T-helper 9 cell (primary cell): Measurements from ENCODE around the gene HSD17B8.

ENCODE experiments used
- DNase-seq: peaks from one replicate; pipeline ENCODE4 v3.0.0-alpha.2; 2020

Gene HSD17B8

DNA sequence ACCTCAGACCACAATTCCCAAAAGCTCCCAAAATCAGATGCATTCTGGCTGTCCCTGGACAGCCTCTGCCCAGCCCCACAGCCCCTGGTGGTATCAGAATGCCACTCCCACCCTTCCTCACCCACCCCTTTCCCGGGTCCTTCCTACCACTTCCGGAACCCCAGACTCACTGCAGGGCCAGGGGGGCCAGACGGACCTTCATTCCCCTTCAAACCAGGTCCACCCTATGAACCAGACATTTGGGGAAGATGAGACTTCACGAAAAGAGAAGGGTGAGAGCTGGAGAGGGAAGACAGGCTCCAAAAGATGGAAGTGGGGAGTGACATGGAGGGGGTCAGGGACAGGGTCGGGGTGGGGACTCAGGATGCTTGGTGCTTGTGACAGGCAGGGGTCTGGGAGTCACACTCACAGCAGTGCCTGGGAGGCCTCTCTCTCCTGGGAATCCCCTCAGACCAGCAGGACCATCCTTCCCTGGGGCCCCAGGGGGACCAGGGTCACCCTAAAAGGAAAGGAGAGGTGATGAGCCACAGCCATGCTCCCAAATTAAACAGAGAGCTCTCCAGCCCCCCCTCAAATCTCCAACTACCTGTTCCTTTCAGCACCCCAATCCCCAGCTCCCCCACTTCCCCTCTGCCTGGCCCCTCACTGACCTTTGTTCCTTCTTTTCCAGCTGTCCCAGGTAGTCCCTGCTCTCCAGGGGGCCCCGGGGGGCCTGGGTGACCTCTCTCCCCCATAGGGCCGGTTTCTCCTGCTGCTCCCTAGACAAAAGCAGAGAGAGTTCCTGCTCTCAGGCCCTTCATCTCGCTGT lies 32.4 kb upstream of the HSD17B8 start:
- no peak for DNase-seq

DNA sequence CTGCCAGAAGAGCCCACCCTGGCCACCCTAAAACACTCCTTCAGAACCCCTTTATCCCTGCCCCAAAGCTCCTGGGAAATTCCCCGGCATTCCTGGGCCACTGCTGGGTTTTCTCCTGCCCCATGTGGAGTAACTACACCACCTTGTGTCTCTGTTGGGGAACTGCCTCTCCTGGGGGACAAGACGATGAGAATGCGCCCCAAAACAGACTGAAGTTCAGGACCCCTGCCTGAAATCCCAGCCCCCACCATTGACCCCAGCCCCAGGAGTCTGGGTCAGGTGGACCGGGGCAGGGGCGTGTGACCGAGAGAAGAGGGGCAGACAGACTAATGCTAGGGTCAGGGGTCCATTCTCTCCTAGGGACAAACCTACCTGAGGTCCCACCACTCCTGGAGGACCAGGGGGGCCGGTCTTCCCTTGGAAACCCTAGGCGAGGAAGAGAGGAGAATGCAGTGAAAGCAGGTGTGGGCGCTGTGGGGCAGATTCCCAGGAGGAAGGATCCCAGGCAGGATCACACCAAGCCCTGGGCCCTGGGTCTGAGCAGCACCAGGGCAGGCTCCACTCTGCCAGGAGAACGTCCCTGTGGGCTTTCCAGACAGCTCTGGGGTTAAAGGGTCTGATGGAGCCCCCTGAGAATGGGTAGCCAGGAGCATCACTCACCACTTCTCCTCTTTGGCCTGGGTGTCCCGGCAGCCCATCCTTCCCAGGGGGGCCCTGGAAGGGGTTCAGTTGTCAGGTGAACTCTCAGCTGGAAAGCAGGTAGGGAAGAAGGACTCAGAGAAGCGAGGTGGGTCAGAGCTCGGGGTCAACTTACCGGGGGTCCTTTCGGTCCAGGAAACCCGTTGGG lies 31.5 kb upstream of the HSD17B8 start:
- no peak for DNase-seq

DNA sequence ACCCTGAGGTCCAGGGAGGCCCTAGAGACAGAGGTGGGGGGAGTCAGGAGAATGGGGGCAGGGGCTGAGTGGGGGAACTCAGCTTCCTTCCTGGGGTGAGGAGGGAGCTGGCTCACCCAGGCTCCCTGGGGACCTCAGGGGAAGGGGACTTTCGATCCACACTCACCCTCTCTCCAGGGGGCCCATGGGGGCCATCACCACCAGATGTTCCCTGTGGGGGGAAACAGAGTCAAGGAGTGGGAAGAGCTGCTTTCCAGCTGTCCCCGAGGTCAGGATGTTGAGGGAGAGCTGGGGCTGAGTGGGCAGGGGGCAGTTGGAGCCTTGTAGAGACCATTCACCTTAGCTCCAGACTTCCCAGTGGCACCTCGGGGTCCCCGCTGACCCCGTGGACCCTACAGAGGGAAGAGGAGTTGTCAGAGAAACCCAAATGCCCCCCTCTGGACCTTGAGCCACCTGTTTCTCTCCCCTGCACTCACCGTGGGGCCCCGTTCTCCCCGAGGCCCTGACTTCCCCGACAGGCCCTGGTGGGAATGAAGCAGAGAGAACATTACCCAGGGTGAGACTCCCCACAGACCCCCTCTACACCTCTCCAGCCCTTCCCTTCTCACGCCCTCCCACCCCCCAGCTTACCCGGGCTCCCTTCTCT lies 30.8 kb upstream of the HSD17B8 start:
- no peak for DNase-seq

DNA sequence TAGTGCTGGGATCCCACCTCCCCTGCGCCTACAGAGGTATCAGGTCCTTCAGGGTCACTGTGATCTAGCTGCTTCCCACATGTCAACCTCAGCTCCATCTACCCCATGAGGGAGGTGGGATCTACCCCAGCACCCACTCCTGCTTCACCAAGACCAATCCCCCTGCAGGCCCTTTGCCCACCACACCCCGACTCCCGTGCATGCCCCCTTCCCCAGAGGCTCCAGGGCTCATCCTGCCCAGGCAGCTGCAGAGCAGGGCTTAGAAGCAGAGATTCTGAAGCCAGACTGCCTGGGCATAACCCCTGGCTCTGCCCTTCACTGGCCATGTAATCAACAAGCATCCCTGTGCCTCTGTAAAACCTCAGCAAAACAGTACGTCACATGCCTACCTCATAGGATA lies 29.7 kb upstream of the HSD17B8 start:
- DNase-seq: no peak

DNA sequence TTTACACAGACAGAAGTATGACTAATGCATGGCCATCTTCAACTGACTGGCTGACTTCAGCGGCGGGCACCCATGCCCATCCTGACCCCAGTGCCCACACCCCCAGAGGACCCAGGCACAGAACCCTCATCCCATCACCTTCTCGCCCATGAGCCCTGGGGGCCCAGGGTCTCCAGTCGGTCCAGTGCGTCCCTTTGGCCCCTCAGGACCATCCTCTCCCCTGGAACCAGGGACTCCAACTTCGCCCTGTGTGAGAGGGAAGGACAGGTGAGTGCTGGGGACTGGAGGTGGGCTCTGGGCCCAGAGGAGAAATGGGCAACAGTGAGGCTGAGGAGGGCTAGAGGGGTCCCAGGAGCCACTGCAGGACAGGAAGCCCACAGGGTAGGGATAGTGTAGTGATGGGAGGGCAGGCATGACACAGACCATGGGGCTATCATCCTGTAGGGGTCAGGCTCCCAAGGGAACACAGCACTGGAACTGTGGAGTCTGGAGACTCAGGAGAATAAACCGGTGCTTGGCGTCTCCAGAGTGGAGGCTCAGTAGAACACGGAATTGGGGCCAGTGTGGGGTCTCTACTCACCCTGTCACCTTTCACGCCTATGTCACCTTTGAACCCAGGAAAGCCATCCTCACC lies 28.9 kb upstream of the HSD17B8 start:
- no peak for DNase-seq

DNA sequence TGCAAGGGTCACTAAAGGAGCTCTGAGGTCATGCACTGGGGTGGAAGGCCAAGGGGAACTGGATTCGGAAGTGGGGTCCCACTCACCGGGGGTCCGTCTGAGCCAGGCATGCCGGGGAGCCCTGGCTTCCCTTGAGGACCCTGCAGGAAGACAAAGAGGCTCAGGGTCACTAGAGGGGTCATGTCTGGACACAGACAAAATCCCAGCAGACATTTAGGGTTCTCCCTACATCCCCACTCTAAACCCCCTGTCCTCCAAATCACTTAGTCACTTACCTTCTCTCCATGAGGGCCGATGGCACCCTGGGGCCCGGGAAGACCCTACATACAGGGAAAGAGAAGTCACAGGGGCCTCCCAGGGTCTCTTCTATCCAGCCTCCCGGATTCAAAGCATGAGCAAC lies 27.5 kb upstream of the HSD17B8 start:
- DNase-seq: no peak

DNA sequence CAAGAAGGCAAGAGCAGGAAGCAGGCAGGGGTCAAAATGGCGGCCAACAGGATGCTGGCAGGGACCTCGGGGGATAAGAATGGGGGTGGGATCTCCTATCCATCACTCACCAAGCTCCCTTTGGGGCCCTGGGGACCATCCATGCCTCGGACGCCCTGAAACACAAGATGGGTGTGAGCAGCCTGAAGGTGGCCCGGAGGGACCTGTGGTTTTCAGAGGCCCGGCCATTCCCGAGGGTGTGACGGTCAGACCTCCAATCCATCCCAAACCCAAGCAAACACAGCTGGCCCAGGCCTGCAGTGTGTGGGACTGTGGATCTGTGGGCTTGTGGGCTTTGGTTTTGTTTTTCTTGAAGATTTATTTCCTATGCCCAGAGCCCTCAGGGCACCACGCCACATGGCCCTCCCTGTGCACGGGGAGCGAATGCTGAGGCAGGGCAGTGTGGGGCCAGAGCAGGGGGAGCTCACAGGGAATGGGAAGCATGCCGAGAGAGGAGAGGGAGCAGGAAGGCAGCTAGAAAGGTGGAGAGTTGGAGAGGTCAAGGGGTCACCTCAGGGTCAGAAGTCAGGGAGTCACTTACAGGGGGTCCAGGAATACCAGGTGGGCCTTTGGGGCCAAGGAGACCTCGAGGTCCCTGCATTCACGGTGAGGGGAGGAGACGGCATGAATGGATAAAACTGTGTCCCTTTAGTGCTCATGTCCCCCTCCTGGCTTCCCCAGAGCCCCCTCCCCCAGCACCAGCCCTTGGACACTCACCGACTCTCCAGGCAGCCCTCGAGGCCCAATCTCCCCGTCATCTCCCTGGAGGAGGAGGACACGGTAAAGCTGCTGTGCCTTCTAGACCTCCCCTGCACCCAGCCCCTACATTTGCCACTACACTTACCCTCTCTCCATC lies 26.7 kb upstream of the HSD17B8 start:
- no peak for DNase-seq

DNA sequence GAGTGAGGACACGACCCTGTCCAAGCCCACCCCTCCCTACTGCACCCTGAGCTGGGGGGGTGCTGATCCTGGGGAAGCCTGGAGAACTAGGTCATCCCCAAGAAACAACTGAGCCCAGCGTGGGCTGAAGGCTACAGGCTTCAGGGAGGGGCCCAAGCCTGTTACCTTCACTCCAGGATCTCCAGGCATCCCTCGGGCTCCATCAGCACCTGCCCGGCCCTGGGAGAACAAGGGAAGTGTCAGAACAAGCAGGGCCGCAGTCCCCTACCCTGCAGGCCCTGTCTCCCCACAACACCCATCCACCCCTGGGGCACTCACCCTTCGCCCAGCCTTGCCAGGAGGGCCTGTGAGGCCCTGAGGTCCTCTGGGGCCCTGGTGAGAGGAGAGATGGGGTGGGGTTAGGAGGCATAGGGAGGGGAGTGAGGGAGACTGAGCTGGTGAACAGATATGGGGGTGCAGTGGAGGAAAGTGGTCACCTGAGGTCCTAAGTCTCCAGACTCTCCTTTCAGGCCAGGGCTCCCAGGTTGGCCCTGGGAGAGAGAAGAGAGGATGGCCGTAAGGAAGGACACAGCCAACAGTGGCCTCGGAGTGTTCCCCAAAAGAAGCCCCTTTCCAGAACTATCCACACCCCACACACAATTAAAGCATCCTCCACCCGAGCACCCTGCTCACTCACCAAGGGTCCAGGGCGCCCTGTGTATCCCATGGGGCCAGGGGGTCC lies 25.5 kb upstream of the HSD17B8 start:
- DNase-seq: no peak

DNA sequence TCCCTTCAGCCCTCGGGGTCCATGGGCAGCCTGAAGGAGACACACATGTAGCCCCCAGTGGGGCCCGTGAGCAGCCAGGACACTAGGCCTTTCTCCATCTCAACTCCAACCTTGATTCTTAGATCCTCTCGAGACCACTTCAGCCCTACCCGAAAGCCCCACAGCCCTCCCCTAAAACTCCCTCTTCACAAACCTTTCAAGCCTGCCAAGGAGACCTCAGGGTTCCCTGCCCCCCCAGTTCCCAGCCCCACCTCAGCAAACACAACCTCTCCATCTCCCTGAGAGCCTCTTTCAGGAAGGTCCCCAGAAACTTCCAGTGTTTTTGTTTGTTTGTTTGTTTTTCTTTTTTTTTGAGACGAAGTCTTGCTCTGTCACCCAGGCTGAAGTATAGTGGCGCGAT lies 23.3 kb upstream of the HSD17B8 start:
- no peak for DNase-seq

DNA sequence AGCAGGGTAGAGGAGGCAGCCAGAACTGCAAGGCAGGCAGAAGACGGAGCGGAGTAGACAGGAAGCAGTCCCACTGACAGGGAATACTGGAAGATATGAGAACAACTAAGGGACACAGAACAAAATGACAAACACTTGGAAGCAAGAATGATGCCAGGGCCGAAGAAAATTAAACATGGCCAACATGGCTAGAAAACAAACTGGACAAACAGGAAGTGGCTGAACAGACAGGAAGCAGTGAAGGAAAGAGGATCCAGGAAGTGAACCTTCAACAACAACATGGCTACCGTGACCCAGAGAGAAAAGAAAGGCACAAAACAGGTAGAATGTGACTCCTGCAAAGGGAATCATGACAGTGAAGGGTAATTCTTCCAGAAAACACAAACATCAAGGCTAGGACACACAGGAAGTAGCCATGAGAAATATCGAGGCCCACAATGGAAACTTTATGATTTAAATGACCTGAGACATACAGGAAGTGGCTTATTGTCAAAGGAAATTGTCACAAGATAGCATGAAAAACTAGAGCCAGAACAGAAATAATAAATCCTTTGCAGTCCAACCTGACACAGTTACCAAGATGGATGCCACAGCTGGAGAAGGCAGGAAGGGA lies 21.3 kb upstream of the HSD17B8 start:
- no peak for DNase-seq

DNA sequence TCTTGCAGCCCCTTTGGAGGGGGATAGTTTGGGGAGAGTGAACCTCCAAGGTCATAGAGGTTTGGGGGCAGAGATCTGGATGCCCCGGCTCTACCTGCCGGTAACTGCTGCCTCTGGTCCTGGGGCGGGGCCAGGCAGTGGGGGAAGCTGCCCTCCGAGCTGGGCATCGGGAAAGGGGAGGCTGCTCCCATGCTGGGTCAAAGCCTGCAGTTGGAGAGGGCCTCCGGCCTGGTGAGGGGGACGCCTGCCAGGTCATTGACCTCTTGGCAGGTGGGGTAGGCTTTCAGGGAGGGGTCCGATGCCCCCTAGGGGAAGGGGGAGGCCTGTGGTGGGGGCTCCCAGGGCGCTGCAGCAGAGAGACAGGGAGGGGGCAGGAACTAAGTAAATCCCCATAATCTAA lies 19.3 kb upstream of the HSD17B8 start:
- no peak for DNase-seq

DNA sequence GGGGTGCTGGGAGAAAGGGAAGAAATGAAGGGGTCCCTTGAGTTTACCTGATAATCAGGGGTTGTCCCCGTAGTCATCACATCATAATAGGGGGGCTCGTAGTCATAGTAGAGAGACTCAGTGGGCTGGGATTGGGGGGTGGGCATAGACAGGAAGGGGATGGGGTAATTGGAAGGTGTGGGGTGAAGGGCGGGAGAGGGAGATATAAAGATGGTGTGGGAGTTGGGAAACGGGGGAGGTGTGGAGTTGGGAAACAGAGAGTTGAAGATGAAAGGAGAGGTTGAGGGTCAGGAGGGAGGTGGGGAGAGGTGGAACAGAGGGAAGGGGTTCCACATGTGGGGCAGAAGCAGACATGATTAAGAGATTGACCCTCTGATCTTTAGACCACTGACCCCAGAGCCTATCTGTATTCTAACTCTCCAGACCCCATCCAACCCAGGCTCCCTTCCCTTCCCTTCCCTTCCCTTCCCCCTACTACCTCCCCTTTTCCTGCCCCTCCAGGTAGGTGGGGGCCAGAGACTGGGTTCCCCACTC lies 18.7 kb upstream of the HSD17B8 start:
- no peak for DNase-seq

DNA sequence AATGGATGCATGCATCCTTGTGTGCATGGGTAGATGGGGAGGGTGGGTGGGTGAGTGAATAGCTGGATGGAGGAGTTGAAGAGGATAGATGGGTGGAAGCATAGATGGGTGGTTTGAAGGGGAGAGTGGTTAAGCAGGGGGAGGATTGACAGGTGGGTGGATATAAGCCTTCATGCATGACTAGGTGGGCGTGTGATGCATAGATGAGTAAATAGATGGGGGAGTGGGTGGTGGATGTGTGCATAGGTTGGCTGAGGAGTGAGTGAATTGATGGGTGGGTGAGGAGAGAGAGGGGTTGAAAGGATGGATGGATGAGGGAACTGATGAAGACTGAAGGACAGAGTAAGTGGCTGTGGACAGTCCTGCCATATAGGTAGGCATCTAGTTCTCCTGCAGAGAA lies 16.6 kb upstream of the HSD17B8 start:
- no peak for DNase-seq

DNA sequence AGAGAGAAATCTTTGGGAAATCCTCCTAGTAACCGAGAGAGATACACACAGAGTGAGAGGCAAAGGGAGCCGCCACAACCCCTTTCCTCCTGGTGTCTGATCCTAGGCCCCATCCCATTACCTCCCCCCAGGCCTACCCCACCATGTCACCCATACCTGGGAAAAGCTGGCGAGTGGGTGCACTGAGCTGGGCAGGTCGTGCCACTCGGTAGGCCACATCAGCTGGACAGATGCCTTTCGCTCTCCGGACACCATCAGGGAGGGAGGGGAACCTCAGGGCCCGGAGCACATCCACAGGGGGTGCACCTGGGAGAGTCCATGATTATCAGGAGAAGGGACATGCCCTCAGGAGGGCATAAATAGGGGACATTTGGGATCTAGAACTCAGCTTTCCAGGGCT lies 15.3 kb upstream of the HSD17B8 start:
- no peak for DNase-seq

DNA sequence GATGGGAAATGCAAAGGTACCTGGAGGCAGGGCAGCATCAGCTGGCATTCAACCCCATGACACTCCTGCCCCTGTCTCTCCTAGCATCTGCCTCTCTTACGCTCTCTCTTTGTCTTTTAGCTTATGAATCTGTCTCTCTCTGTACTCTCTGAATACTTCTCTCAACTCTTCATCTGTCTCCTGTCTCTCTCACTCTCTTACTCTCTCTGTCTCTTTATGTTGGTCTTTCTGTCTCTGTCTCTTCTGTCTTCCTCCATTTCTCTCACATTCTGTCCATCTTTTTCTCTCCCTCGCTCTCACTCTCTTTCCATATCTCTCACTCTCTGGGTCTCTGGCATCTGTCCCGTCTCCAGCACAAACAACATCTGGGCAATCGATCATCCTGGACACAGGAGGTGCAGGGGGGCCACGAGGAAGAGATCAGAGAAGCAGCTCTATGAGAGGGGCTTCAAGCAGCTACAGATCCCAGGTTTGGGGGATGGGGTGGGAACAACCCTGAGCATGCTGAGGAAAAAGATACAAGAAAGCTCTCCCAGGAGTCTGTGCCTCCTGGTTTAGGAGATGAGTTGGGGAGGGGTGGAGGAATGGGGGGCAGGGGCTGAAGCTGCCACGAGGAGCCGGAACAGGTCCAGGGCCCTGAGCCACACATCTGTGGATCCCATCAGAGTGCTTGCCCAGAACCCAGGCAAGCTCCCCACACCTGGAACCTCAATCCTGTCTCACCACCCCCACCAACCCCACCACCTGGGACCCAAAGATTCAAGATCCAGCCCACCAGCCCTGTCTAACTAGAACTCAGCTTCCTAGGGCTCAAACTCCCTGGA lies 14.6 kb upstream of the HSD17B8 start:
- DNase-seq: no peak

DNA sequence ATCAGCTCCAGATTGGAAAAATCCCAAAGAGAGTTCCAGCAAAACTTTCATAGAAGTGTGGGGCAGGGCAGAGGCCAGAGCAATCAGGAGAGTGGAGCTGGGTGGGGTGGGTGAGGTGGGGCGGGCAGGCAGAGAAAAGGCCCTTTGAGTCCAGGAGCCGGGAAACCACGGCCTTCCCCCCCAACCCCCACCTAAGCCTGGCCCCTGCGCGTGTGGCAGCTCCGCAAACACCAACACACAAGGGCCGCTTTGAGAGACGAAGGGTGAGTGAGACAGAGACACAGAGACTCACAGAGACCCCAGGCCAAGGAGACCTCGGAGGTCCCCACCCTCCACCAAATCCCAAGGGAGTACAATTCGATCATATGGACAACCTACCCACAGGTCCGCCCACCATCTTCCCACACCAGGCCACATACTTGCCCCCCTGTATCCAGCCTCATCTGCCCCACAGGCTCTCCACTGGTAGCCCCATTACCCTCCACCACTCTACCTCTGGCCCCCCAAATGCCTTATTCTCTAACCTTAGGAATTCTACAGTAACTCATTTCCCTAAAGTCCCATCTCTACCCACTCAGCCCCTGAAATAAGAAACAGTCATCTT lies 13.8 kb upstream of the HSD17B8 start:
- no peak for DNase-seq

DNA sequence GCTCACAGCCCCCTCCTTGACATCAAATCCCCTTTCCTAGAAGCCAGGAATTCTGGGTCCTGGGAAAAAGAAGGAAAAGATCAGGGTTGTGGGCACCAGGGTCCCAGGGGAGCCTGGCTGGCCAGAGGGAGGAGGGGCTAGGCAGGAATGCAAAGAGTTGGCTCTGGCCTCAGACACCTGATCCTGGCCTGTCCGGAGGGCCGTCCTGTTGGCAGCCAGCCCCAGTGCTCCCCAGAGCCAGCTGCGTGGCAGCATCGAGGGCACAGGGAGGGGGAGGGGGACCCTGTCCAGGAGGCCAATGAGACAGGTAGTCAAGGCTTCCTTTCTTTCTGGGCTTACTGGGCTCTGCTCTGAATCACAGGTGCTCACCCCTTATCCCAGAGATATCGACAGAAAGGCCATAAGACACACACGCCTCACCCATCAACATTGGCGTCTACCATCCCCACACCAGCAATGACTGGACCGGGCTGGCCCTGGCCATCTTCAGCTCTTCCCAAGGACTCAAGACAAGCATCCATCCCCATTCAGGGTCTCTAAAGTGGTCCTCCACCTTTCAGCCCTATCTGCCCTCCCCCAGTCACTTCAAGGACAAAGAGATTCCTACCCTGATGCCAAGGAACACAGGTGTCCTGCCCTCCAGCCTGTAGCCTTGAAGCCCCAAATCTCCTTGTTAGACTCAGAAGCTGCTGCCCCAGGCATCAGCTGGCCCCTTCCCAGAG lies 12.9 kb upstream of the HSD17B8 start:
- DNase-seq: no peak

DNA sequence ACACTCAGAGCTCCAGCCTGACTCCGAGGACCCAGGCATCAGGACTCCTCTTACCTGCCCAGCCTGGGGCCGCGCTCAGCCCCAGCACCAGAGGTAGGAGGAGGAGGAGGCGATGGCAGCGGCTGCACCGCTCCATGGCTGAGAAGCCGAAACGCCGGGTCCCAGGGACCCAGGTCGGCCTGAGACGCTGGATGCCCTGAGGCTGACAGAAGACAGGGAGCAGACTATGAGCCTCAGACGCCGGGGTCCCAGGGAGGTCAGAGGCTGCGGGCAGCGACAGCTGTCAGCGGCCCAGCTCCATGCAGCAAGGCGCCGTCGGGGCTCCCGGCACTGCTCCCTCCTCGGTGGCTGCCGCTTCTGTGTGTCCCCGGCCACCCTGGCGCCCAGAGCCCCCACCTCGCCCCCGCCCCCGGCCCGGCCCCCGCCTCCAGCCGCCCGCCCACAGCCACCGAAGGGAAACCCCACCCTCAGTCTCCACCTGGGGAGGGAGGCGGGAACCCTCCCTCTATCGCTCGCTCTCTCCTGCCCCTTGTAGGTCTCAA lies 12.3 kb upstream of the HSD17B8 start, which contains the start of gene COL11A2:
TSS of gene COL11A2 (minus strand) at position 363 of the 542 bp plus-strand sequence. CDS start at position 136, 227 bp downstream.
- DNase-seq: no peak
